GM21381 (cell line): ENCODE results near the gene HDC.

Experiments
- ATAC-seq: cut with Tn5 transposase; IDR thresholded peaks from one replicate; pipeline ENCODE4 v1.9.1; 2021; ENCODE audit warnings: mild to moderate bottlenecking, moderate library complexity; ENCODE audit not compliant: unreplicated experiment

Gene HDC

DNA sequence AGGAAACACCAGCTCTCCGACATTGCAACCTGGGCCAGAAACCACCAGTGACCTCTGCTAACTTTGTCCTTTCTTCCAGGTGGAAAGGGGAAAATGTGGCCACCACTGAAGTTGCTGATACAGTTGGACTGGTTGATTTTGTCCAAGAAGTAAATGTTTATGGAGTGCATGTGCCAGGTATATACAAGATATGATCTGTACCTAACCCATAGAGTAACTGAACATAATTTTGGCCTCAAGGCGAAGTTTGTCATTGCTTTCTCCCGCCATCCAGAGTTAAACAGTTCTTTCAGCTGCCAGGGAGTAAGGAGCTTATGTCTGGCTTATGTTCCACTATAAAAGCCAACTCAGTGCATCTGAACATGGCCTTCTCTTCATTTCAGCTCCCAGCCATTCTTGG, 36.7 kb downstream of the HDC start:
- ATAC-seq, result no peak

- no peak for ATAC-seq
Measured at GRCh38 chr15:50227076-50227475, 38.5 kb downstream of the HDC start.

- no peak for ATAC-seq
Measured at GRCh38 chr15:50225938-50226337, 39.6 kb downstream of the HDC start.

DNA sequence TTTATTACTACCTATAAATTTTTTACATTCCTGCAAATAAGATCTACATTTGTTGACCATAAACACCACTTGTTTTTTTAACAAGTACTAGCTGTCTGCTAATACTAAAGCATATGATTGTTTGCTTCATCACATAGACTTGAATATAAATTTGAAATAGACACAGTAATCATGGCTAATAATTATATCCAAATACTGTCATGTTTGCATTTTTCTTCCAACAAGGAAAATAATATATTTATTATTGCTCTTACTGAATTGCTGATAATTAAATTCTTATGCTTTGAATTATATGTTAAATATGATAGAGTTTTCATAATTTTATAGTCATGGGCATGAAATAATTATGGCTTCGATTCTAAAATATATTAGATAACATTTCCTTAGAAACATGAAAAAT, 40.5 kb downstream of the HDC start:
- ATAC-seq, result no peak

- ATAC-seq, result no peak
Measured at GRCh38 chr15:50224606-50225005, 40.9 kb downstream of the HDC start.

- ATAC-seq, result no peak
Measured at GRCh38 chr15:50222181-50222580, 43.3 kb downstream of the HDC start.

DNA sequence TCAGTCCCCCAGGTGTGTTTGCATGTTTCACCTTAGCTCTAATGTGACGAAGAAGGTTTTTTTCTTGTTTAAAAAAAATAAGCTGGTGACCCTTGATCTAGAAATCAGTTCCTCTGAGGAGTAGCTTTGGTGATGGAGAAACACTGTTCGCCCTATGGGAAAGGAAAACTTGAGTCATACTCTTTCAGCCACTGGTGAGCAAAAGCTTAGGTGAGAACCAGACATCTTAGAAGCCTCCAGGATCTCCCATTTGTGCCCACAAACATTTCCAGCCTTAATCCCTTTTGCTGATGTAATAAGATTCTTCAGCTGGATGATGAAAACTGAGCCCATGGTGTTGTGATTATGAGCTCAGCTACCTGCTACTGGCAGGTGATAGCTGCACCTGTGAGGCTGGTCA, 45.7 kb downstream of the HDC start:
- ATAC-seq, result no peak

DNA sequence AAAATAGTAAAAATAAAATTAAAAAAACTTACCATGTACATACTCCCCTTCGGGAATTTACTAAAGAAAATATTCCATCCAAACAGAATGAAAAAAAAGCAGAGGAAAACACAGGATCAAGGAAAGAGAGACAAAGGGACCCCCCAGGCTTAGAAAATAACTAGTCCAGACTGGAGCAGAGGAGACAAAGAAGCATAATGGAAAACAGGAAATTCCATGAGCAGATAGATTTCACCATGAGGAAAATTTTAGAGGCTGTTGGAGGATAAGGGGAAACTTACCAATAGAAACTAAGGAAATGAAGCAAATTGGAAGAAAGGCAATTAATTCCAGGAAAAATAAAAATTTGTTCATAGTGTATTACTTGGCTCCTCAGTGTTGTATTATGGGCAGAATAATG, 46.8 kb downstream of the HDC start:
- ATAC-seq, result no peak

- no peak for ATAC-seq
Measured at GRCh38 chr15:50218291-50218690, 47.2 kb downstream of the HDC start.

- no peak for ATAC-seq
Measured at GRCh38 chr15:50210462-50211157, 54.9 kb downstream of the HDC start.

DNA sequence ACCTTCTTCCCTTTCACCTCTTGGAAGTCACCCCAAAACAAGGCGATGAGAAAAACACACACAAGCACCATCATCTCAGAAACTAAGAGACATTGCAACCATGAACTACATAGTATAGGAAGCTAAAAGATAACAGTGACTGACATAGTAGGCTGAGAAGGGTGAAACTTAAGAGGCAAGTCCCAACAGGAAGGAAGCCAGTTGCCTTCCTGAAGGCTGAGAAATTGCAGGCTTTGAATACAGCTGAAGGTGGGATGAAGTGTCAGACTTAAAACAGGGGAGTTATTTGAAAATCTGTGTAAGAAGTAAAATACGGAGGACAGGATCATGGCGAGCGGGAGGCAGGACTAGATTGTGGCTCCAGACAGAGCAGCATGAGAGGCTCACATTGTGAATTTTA, 55.7 kb downstream of the HDC start:
- no peak for ATAC-seq

GRCh38 chr15:50206020-50206419, 59.5 kb downstream of the HDC start:
- ATAC-seq, result no peak

- no peak for ATAC-seq
Measured at GRCh38 chr15:50202003-50202402, 63.5 kb downstream of the HDC start.

DNA sequence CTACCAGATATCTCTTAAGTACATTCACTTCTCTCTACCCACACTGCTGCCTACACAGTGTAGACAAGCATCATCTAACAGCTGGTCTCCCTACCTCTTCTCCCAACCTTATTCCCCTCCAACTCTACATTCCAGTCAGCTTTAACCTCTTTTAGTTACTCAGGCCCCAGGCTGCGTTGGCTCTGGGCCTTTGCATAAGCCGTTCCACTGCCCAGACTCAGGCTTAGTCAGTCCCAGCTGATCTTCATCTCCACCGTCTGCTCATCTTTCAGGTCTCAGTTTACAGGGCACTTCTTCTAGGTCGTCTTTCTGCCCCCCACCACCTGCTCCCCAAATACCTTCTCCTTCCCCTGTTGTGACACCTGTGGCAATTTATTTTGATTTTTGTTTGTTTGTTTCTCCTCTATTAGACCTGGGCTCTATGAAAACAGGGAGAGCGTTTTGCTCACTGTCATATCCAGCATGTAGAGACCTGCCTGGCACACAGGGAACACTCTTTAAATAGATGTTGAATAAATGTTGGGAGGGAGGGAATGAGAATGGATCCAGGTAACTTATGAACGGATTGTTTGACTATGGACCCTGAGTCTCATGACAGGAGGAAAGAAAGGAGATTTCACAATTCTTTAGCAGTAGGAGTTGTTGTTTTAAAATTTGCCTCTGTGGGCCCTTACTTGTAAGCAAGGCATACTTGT, 72.5 kb downstream of the HDC start:
- no peak for ATAC-seq

GRCh38 chr15:50192164-50192563, 73.4 kb downstream of the HDC start:
- ATAC-seq, result no peak
